T-helper 1 cell treated with Interleukin-12 subunit alpha and Interleukin-12 subunit beta and Interleukin-4 antibody, amounts not matched to agents 30 μg/mL and 1 μg/mL, for 36 hours (primary cell): Measurements from ENCODE around the gene CNPY1.
"Not testable (repeated sequence)": the region's sequence is repeated elsewhere in the genome, so short reads cannot be mapped to it uniquely, and the experiment has no call there.

Source experiments
- H3K27ac Mint-ChIP-seq: one replicate; pipeline ENCODE4 v1.8.0; 2021; ENCODE audit warnings: mild to moderate bottlenecking, mixed read lengths
- H3K27me3 Mint-ChIP-seq: one replicate; pipeline ENCODE4 v1.8.0; 2021; ENCODE audit warnings: low read depth, mixed read lengths
- H3K36me3 Mint-ChIP-seq: one replicate; pipeline ENCODE4 v1.8.0; 2021; ENCODE audit warnings: low read depth, mixed read lengths
- H3K4me1 Mint-ChIP-seq: one replicate; pipeline ENCODE4 v1.8.0; 2021; ENCODE audit warnings: low read depth, mixed read lengths
- H3K4me3 Mint-ChIP-seq: one replicate; pipeline ENCODE4 v1.8.0; 2021; ENCODE audit warnings: mild to moderate bottlenecking, moderate library complexity, mixed read lengths
- H3K9me3 Mint-ChIP-seq: one replicate; pipeline ENCODE4 v1.8.0; 2021; ENCODE audit warnings: mixed read lengths

The CNPY1 gene

GRCh38 chr7:155570171-155570958 is 24.0 kb upstream of the CNPY1 start:
- H3K9me3 Mint-ChIP-seq: no peaks in the 10 kb centered on the region
- H3K36me3 Mint-ChIP-seq: no peaks in the 10 kb centered on the region
- H3K4me1 Mint-ChIP-seq: no peaks in the 10 kb centered on the region
- H3K4me3 Mint-ChIP-seq: no peak overlapping the region
- H3K27me3 Mint-ChIP-seq: no peaks in the 10 kb centered on the region
- H3K27ac Mint-ChIP-seq: no peak overlapping the region

- H3K9me3 Mint-ChIP-seq: no peaks in the 10 kb centered on the region
- H3K4me1 Mint-ChIP-seq: no peaks in the 10 kb centered on the region
- H3K36me3 Mint-ChIP-seq: no peaks in the 10 kb centered on the region
- H3K4me3 Mint-ChIP-seq: no peak overlapping the region
- no peaks in the 10 kb centered on the region for H3K27me3 Mint-ChIP-seq
- H3K27ac Mint-ChIP-seq: no peak overlapping the region
Observed at GRCh38 chr7:155569681-155570080, 23.3 kb upstream of the CNPY1 start.

- H3K4me1 Mint-ChIP-seq: no peaks in the 10 kb centered on the region
- no peak overlapping the region for H3K27ac Mint-ChIP-seq
- H3K9me3 Mint-ChIP-seq: no peaks in the 10 kb centered on the region
- no peaks in the 10 kb centered on the region for H3K36me3 Mint-ChIP-seq
- no peak overlapping the region for H3K4me3 Mint-ChIP-seq
- no peaks in the 10 kb centered on the region for H3K27me3 Mint-ChIP-seq
Observed at GRCh38 chr7:155568842-155569494, 22.6 kb upstream of the CNPY1 start.

- no peaks in the 10 kb centered on the region for H3K27me3 Mint-ChIP-seq
- no peaks in the 10 kb centered on the region for H3K9me3 Mint-ChIP-seq
- H3K4me3 Mint-ChIP-seq: no peak overlapping the region
- H3K36me3 Mint-ChIP-seq: no peaks in the 10 kb centered on the region
- H3K4me1 Mint-ChIP-seq: no peaks in the 10 kb centered on the region
- H3K27ac Mint-ChIP-seq: no peak overlapping the region
Observed at GRCh38 chr7:155568333-155568660, 21.9 kb upstream of the CNPY1 start.

DNA sequence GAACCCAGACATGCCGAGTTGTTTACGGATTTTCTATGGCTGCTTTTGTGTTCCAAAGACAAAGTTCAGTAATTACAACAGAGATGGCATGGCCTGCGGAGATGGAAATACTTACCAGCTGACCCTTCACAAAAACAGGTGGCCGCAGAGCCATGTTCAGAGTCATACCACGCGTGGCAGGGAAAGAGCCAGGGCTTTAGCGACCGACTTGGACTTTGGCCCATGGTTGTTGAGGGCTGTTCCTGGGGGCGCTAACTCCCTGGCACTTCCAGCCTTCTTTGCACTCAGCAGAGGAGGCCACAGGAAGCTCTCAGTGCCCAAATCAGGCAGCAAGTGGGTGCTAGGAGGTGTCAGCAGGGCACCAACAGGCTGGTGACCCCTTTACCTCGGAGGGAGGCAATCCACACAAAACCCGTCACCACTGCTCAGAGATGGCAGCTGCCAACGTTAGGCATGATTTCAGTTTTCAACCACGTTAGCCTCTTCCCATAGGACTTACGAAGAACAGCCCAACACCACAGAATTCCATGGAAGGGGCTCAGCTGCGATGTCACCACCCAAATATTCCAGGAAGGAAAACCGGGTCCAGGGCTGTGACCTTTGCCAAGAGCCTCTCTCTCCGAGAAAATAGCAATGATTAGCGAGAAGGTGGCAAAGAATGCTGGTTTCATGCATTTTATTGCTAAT is 21.4 kb upstream of the CNPY1 start:
- Mint-ChIP-seq H3K9me3 (no peaks in the 10 kb centered on the region), H3K27me3 (no peaks in the 10 kb centered on the region), H3K4me3 (no peak overlapping the region), H3K27ac (no peak overlapping the region), H3K4me1 (no peaks in the 10 kb centered on the region), H3K36me3 (no peaks in the 10 kb centered on the region)

GRCh38 chr7:155566011-155566836 is 19.9 kb upstream of the CNPY1 start:
- no peaks in the 10 kb centered on the region for H3K9me3 Mint-ChIP-seq
- no peaks in the 10 kb centered on the region for H3K27me3 Mint-ChIP-seq
- H3K4me1 Mint-ChIP-seq: no peaks in the 10 kb centered on the region
- no peaks in the 10 kb centered on the region for H3K36me3 Mint-ChIP-seq
- no peak overlapping the region for H3K27ac Mint-ChIP-seq
- no peak overlapping the region for H3K4me3 Mint-ChIP-seq

DNA sequence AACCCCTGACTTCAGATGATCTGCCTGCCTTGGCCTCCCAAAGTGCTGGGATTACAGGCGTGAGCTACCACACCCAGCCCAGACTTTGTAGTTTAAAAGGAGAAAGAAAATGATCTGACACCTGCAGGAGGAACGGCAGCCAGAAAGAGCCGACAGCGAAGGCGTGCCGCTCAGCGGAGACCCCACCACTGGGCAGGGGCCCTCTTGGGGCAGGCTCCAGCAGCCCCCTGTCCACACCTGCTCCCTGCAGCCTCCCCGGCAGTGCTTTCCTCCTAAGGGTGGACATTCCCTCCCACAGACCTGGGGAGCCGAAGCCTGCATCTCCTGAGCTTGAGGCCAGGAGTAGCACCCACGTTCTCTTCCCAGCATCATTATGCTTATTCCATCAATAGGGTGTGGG is 19.2 kb upstream of the CNPY1 start:
- Mint-ChIP-seq H3K36me3 (no peaks in the 10 kb centered on the region), H3K4me1 (no peaks in the 10 kb centered on the region)

GRCh38 chr7:155562976-155563375 is 16.6 kb upstream of the CNPY1 start:
- H3K27ac Mint-ChIP-seq, H3K4me1 Mint-ChIP-seq, H3K36me3 Mint-ChIP-seq, H3K9me3 Mint-ChIP-seq, H3K27me3 Mint-ChIP-seq, H3K4me3 Mint-ChIP-seq: not testable (repeated sequence)

More for the DNA sequence above, 19.2 kb upstream of the CNPY1 start:
- H3K4me3 Mint-ChIP-seq: no peak overlapping the region
- no peaks in the 10 kb centered on the region for H3K27me3 Mint-ChIP-seq
- no peaks in the 10 kb centered on the region for H3K9me3 Mint-ChIP-seq
- no peak overlapping the region for H3K27ac Mint-ChIP-seq

GRCh38 chr7:155562106-155562505 is 15.7 kb upstream of the CNPY1 start:
- Mint-ChIP-seq H3K4me1 (no peaks in the 10 kb centered on the region), H3K36me3 (no peaks in the 10 kb centered on the region), H3K4me3 (no peak overlapping the region), H3K9me3 (no peaks in the 10 kb centered on the region), H3K27me3 (no peaks in the 10 kb centered on the region), H3K27ac (no peak overlapping the region)

GRCh38 chr7:155560982-155561686 is 14.8 kb upstream of the CNPY1 start:
- Mint-ChIP-seq H3K9me3 (no peaks in the 10 kb centered on the region), H3K36me3 (no peaks in the 10 kb centered on the region), H3K4me1 (no peaks in the 10 kb centered on the region), H3K4me3 (no peak overlapping the region), H3K27me3 (no peaks in the 10 kb centered on the region), H3K27ac (no peak overlapping the region)

DNA sequence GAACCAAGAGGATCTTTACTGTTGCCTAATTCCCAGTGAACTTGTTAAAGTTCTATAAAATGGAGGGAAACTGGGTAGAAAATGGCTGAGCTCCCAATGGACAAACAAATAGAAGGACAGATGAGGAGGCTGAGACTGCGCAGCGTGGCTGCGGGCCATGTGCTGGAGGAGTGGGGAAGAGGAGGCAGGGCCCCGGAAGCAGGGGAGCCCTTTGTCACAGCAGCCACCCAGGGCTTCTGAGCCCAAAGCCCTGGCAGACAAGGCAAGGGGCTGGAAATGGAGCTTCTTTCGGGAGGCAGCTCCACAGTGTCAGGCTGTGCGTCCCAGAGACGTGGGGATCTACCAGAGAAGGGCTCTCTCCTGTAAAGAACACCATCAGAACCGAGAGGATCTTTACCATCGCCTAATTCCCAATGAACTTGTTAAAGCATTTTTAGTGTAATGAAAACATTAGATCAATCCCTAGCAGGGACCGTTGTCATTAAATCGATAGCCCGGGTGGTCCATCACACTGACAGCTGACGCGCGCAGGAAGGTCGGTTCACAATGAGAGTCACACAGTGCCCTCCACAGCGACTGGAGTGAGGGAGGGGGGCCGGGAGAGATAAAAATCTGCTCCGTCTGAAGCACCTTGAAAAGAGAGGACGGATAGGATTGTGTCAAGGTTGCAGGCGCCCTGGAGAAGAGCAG is 14.0 kb upstream of the CNPY1 start:
- Mint-ChIP-seq H3K4me1 (no peaks in the 10 kb centered on the region), H3K27me3 (no peaks in the 10 kb centered on the region), H3K27ac (no peak overlapping the region), H3K9me3 (no peaks in the 10 kb centered on the region), H3K4me3 (no peak overlapping the region), H3K36me3 (no peaks in the 10 kb centered on the region)

DNA sequence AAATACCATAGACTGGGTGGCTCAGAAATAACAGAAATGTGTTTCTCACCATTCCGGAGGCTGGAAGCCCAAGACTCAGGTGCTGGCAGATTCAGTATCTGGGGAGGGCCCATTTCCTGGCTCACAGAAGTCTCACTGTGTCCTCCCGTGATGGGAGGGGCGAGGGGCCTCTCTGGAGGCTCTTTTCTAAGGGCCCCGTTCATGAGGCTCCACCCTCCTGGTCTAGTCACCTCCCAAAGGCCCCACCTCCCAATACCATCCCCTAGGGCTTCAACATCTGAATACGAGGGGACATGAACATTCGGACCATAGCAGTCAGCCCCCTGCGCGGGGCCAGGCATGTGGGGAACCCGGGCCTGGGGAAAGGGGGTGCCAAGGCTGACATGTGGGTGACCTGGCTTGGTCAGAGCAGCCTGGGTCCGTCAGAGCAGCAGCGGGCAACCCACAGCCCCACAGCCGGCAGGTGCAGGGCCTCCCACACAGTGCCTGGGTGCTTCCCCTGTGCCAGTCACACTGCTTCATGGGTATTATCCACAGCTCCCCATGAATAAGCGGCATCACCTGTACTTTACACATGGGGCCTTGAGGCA is 13.3 kb upstream of the CNPY1 start:
- Mint-ChIP-seq H3K9me3 (no peaks in the 10 kb centered on the region), H3K27me3 (no peaks in the 10 kb centered on the region), H3K4me1 (no peaks in the 10 kb centered on the region), H3K36me3 (no peaks in the 10 kb centered on the region), H3K4me3 (no peak overlapping the region), H3K27ac (no peak overlapping the region)

GRCh38 chr7:155558961-155559360 is 12.6 kb upstream of the CNPY1 start:
- no peak overlapping the region for H3K27ac Mint-ChIP-seq
- H3K4me3 Mint-ChIP-seq: no peak overlapping the region
- no peaks in the 10 kb centered on the region for H3K27me3 Mint-ChIP-seq
- no peaks in the 10 kb centered on the region for H3K36me3 Mint-ChIP-seq
- no peaks in the 10 kb centered on the region for H3K9me3 Mint-ChIP-seq
- no peaks in the 10 kb centered on the region for H3K4me1 Mint-ChIP-seq
